Thyroid gland (tissue), 4 donors: ENCODE results near the gene CCDC170. TPM values are rescaled to one million over a fixed set of nuclear protein-coding genes. Genes with fewer than 3 reads are reported as not detected.

Experiments used
- DNase-seq, 2 donors: peaks; one replicate each; pipeline ENCODE4 v3.0.0-alpha.2; 2019
- H3K27ac ChIP-seq, 3 donors: fragments of 200-600 bp; sonication (generic); 1 replicate in 2 of 3; 2 replicates in 1 of 3; pipeline ENCODE4 v1.5.1; 2016 to 2019; ENCODE audit warnings: mild to moderate bottlenecking in 1 of 3, moderate library complexity in 1 of 3
- H3K27me3 ChIP-seq: fragments of 200-600 bp; sonication (generic); one replicate; pipeline ENCODE4 v1.5.1; 2019
- H3K36me3 ChIP-seq, 2 donors: fragments of 200-600 bp; sonication (generic); one replicate each; pipeline ENCODE4 v1.5.1; 2016 to 2019
- H3K4me1 ChIP-seq, 2 donors: fragments of 200-600 bp; sonication (generic); one replicate each; pipeline ENCODE4 v1.5.1; 2017 to 2019
- H3K4me3 ChIP-seq, 3 donors: fragments of 200-600 bp; sonication (generic); replicated peaks in 1 of 3; 1 replicate in 2 of 3; 2 replicates in 1 of 3; pipeline ENCODE4 v1.5.1; 2016; ENCODE audit warnings: mild to moderate bottlenecking in 1 of 3
- H3K9me3 ChIP-seq: fragments of 200-600 bp; sonication (generic); one replicate; pipeline ENCODE4 v1.5.1; 2017
- CTCF ChIP-seq, 6 experiments: fragments of 200-600 bp in 3 of 6; fragments of 450-650 bp in 3 of 6; sonication (generic) in 3 of 6; IDR thresholded peaks; one replicate each; pipeline ENCODE4 v1.5.1; 2016 to 2019; ENCODE audit warnings: antibody characterized with exemption in 6 of 6, mild to moderate bottlenecking in 2 of 6, inconsistent platforms in 1 of 6, moderate library complexity in 1 of 6
- POLR2A ChIP-seq, 2 donors: fragments of 450-650 bp; IDR thresholded peaks; one replicate each; pipeline ENCODE4 v1.6.1; 2017; ENCODE audit warnings: antibody characterized with exemption in 2 of 2, mild to moderate bottlenecking in 2 of 2, moderate library complexity in 1 of 2
- WGBS, 2 donors: methylation state at CpG; one replicate each; pipeline ENCODE4 v1.1.5; 2017; 5-methylcytosine and 5-hydroxymethylcytosine counted together
- intact Hi-C: fragments of 100-400 bp; cut with DNase I; formaldehyde crosslinking; loops from one replicate; pipeline ENCODE4 v1.15.1; 2023
- total RNA-seq, 4 donors: library from RNA; depleted of rRNA; stranded (reverse); fragments of >200 nt; gene quantifications; one replicate each; pipeline ENCODE4 v1.2.3, GENCODE V29; 2016

The CCDC170 gene
- total RNA-seq, 4 donors from 2014 or later, result 3.4 to 6.9 (median 4.2) TPM

- no peak for DNase-seq
- Histone ChIP-seq H3K9me3 (no peaks in the 10 kb centered on the region), H3K36me3 (no peaks in the 10 kb centered on the region), H3K4me3 (no peak overlapping the region), H3K4me1 (peaks cover 12 to 23% of the 10 kb centered on the region in 2 donors), H3K27ac (no peak overlapping the region), H3K27me3 (no peaks in the 10 kb centered on the region)
- intact Hi-C loops, result no loop called here
- 82 to 90% methylated on average over 2 of the region's 2 CpGs for WGBS, 2 donors
- no peak for TF ChIP-seq POLR2A (IDR thresholded peaks at IDR 0.05)
- no peak for TF ChIP-seq CTCF (IDR thresholded peaks at IDR 0.05)
Measured at GRCh38 chr6:151616600-151616999, 122.8 kb downstream of the CCDC170 start.

GRCh38 chr6:151617539-151617938 is 123.7 kb downstream of the CCDC170 start:
- Histone ChIP-seq H3K36me3 (no peaks in the 10 kb centered on the region), H3K27ac (no peak overlapping the region), H3K9me3 (no peaks in the 10 kb centered on the region), H3K4me1 (peaks cover 12 to 23% of the 10 kb centered on the region in 2 donors), H3K27me3 (no peaks in the 10 kb centered on the region), H3K4me3 (no peak overlapping the region)
- TF ChIP-seq CTCF (IDR thresholded peaks at IDR 0.05) (no peak), POLR2A (IDR thresholded peaks at IDR 0.05) (no peak)
- DNase-seq, result no peak
- intact Hi-C loops, result no loop called here
- 97% methylated on average over 2 of the region's 2 CpGs for WGBS, 2 donors

GRCh38 chr6:151618717-151619116 is 124.9 kb downstream of the CCDC170 start:
- WGBS, 2 donors, result 36 to 43% methylated on average over 4 of the region's 4 CpGs

DNA sequence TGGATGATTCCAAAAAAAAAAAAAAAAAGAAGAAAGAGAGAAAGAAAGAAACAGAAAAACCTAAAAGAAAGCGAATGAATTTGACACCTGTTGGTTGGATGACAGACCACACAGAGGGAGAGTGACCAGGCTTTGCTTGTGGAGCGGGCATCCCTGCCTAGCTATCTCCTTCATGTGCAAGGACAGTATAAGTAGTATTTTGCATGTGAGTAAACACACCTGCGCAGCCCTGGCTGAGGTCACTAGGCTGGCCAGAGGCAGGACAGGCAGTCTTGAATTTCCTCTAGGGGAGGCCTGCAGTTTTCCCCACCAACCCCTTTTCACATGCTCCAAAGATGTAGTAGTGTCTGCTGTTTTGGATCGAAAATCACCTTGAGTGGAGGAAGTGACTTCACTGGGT is 126.4 kb downstream of the CCDC170 start:
- Histone ChIP-seq H3K36me3 (no peaks in the 10 kb centered on the region), H3K4me3 (no peak overlapping the region), H3K9me3 (no peaks in the 10 kb centered on the region), H3K27ac (no peak overlapping the region), H3K4me1 (peaks cover 12 to 23% of the 10 kb centered on the region in 2 donors), H3K27me3 (no peaks in the 10 kb centered on the region)
- peak in 1 of 2 donors; percentile 3 for DNase-seq
- TF ChIP-seq CTCF (IDR thresholded peaks at IDR 0.05), result no peak
- no peak for TF ChIP-seq POLR2A (IDR thresholded peaks at IDR 0.05)
- WGBS, 2 donors, result 77 to 80% methylated on average over 4 of the region's 4 CpGs
- intact Hi-C loops, result no loop called here

More at GRCh38 chr6:151618717-151619116, 124.9 kb downstream of the CCDC170 start:
- peak; percentile 94 to 96 for DNase-seq
- no peaks in the 10 kb centered on the region for H3K9me3 ChIP-seq
- H3K36me3 ChIP-seq, result no peaks in the 10 kb centered on the region
- intact Hi-C loops, result no loop called here
- no peak for TF ChIP-seq CTCF (IDR thresholded peaks at IDR 0.05)
- TF ChIP-seq POLR2A (IDR thresholded peaks at IDR 0.05), result no peak
- H3K27me3 ChIP-seq, result no peaks in the 10 kb centered on the region
- no peak overlapping the region for H3K4me3 ChIP-seq
- peaks cover 12 to 23% of the 10 kb centered on the region in 2 donors for H3K4me1 ChIP-seq
- H3K27ac ChIP-seq, result peak overlapping the region; percentile 45 to 70 (median 57)

DNA sequence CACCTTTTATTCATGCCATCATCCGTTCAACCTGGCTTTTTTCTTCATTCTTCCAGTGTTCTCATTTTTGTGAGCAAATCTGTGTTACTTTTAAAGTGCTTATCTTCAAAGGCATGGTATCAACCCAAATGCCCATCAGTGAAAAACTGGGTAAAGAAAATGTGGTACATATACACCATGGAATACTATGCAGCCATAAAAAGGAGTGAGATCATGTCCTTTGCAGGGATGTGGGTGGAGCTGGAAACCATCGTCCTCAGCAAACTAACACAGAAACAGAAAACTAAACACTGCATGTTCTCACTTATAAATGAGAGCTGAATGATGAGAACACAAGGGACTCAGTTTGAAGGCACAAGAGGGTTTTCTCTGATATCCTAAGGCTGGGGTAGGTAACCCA is 130.3 kb downstream of the CCDC170 start:
- no peaks in the 10 kb centered on the region for H3K36me3 ChIP-seq
- no peak for DNase-seq
- WGBS, 2 donors, result 90 to 99% methylated on average over 2 of the region's 2 CpGs
- no peaks in the 10 kb centered on the region for H3K27me3 ChIP-seq
- H3K4me3 ChIP-seq, result no peak overlapping the region
- TF ChIP-seq CTCF (IDR thresholded peaks at IDR 0.05), result no peak
- TF ChIP-seq POLR2A (IDR thresholded peaks at IDR 0.05), result no peak
- no peaks in the 10 kb centered on the region for H3K9me3 ChIP-seq
- H3K27ac ChIP-seq, result no peak overlapping the region
- peaks cover 10 to 12% of the 10 kb centered on the region in 2 donors for H3K4me1 ChIP-seq
- intact Hi-C loops, result no loop called here
